GM19193 (cell line): ENCODE measurements around the gene FBN3.

ENCODE experiments used
- POLR2A ChIP-seq: IDR thresholded peaks from 4 replicates; pipeline ENCODE4 v1.6.1; 2011; ENCODE audit not compliant: insufficient read depth, insufficient read length; ENCODE audit errors: extremely low read depth

The FBN3 gene

GRCh38 chr19:8071912-8072311, 77.5 kb downstream of the FBN3 start:
- no peak for TF ChIP-seq POLR2A

DNA sequence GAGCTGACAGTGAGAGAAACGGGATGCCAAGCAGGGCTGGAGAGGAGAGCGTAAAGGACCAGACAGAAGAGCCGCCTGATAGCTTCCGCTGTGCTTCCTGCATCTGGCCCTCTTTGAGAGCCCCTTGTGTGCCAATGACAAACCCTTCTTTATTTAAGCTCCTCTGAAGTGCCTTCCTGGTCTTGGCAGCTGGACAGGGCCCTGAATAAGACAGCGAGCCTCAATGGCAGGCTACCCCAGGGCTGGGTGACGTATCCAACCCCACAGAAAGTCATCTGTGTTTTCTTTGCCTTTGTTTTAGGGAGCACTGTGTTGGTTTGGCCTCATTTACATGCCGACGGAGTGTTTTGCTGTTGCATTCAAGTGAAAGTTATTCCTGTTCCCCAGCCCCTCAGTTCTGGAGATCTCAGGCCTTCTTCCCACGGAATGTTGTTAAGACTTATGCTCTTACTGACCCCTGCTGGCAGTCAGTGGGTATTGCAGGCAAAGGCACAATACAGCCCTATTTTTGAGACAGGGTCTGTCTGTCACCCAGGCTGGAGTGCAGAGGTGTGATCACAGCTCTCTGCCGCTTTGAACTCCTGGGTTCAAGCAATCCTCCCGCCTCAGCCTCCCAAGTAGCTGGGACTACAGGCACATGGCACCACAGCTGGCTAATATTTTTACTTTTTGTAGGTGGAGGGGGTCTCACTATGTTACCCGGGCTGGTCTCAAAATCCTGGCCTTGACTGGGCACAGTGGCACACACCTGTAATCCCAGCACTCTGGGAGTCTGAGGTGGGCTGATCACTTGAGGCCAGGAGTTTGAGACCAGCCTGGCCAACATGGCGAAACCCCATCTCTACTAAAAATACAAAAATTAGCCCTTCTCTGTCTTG, 80.1 kb downstream of the FBN3 start:
- TF ChIP-seq POLR2A: no peak

- no peak for TF ChIP-seq POLR2A
Measured at GRCh38 chr19:8065875-8066261, 83.5 kb downstream of the FBN3 start.

- TF ChIP-seq POLR2A: no peak
Measured at GRCh38 chr19:8064911-8065874, 84.2 kb downstream of the FBN3 start.

DNA sequence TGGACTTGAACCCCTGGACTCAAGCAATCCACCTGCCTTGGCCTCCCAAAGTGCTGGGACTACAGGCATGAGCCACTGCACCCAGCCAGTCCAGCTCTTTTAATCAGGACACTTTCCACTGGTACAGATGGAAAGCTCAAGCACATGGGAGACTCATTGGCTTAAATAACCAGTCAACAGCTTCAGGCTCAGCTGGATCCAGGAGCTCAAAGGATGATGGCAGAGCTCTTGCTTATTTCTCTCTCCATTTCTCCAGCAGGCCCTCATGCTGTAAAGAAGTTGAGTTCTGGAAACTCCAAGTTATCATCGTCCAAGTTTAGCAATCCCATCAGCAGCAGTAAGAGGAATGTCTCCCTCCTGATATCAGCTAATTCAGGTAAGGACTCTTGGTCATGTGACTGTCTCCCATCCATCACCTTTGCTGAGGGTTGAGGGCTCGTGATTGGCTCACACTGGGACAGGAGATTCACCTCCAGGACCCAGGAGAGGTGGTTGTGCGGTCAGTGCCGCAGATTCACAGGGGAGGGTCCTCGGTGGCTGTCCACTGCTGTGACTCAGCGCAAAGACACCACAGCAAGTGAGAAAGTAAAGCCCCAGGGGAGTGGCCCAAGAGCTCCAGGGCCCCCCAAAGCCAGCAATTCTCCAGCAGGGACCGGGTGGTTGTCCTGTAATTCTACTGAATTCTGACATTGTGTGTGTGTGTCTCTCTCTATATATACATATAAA, 91.7 kb downstream of the FBN3 start:
- no peak for TF ChIP-seq POLR2A

DNA sequence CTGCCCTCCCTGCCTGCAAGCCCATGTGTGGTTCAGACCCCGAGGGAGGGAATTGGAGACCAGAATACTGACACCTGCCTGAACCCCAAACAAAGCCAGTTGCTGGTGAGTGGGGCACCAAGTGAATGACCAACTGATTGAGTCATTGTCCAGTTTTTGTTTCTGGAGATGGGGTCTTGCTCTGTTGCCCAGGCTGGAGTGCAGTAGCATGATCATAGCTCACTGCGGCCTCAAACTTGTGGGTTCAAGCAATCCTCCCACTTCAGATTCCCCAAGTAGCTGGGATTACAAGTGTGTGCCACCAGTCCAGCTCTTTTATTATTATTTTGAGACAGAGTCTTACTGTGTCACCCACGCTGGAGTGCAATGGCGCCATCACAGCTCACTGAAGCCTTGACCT, 92.9 kb downstream of the FBN3 start:
- no peak for TF ChIP-seq POLR2A

- no peak for TF ChIP-seq POLR2A
Measured at GRCh38 chr19:8054169-8054568, 95.2 kb downstream of the FBN3 start.

- no peak for TF ChIP-seq POLR2A
Measured at GRCh38 chr19:8052464-8052859, 96.9 kb downstream of the FBN3 start, which contains the start of gene CCL25. TSS of gene CCL25 (plus strand) at chr19:8052760. CDS start at chr19:8053050, 290 bp downstream.

DNA sequence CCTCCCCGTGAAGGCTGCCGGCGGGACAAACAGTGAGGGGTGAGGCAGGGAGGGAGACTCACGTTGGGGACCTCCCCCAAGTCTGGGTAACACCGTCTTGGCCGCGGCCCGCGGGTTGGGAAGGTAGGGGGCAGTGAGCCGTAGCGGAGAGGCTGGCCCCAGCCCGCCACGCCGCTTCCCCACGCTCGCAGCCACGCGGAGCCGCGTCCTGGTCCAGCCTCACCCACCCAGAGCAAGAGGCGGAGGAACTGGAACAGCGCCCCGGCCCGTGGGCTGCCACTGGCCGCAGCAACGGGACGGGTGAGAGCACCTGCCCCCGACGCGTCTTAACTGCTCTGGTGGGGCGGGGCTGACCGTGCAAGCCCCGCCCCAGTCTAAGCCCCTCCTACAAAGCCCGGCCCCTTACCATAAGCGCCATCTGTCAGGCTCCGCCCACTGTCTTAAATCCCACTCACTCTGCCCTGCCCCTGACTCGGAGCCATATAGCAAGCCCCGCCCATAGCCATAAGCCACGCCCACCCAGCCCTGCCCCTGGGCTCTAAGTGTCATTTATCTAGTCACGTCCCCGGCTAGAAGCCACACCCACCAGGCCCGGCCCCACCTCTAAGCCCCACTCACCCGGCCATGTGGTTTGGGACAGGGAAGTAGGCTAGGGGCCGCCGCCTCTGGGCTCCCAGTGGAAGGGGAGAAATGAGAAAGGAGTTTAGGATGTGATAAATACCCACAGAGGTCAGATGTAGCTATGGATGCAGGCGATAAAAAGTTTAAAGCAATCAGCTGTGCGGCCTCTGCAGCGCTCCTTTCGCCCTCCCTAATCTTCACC, 98.9 kb downstream of the FBN3 start:
- peak; percentile 62 for TF ChIP-seq POLR2A

GRCh38 chr19:8046569-8047165, 102.7 kb downstream of the FBN3 start:
- no peak for TF ChIP-seq POLR2A

GRCh38 chr19:8045872-8046568, 103.4 kb downstream of the FBN3 start:
- no peak for TF ChIP-seq POLR2A

DNA sequence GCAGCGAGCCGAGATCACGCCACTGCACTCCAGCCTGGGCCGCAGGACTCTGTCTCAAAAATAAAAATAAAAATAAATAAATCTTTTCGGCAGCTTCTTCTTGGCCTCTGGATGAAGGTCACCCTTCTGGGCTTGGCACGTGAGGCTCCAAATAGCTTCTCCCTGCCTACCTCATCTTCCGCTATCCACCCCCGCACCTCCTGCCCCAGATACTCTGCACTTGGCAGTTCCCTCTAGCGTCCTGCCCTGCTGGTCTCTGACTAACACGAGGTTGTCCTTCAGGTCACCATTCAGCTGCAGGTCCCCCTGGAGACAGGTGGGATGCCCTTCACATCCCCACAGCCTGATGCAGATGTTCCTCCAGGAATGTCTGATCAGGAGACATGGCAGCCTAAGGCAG, 105.4 kb downstream of the FBN3 start:
- no peak for TF ChIP-seq POLR2A

DNA sequence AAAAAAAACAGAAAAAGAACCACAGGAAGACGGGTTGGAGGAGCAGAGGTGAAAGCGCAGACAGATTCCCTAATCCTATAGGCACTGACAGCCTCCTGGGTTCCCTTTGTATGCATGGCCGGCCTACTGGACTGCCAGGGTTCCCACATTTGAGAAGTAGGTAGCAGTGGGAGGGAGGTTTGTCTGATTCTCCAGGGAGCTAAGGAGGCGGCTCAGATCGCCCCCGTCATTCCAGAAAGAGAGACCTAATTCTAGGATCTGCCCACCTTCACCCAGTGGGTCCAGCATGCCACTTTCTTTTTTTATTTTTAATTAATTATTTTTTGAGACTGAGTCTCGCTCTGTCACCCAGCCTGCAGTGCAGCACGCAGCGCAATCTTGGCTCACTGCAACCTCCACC, 106.5 kb downstream of the FBN3 start:
- no peak for TF ChIP-seq POLR2A

- no peak for TF ChIP-seq POLR2A
Measured at GRCh38 chr19:8041531-8041931, 107.9 kb downstream of the FBN3 start.

- TF ChIP-seq POLR2A: no peak
Measured at GRCh38 chr19:8039231-8039630, 110.2 kb downstream of the FBN3 start.
